GM19240 (cell line): ENCODE data around the gene LDHAL6A.

ENCODE experiments used
- DNase-seq: peaks from one replicate; pipeline ENCODE4 v3.0.0; 2011; ENCODE audit warnings: low spot score; ENCODE audit not compliant: insufficient read length

The LDHAL6A gene

GRCh38 chr11:18490736-18491485 lies 35.3 kb downstream of the LDHAL6A start:
- DNase-seq: no peak

- no peak for DNase-seq
Measured at GRCh38 chr11:18491924-18492323, 36.3 kb downstream of the LDHAL6A start.

- no peak for DNase-seq
Measured at GRCh38 chr11:18492888-18493287, 37.2 kb downstream of the LDHAL6A start.

GRCh38 chr11:18493310-18493709 lies 37.7 kb downstream of the LDHAL6A start:
- no peak for DNase-seq

- DNase-seq: no peak
Measured at GRCh38 chr11:18495271-18495670, 39.6 kb downstream of the LDHAL6A start.

GRCh38 chr11:18495703-18496102 lies 40.0 kb downstream of the LDHAL6A start:
- DNase-seq: no peak

GRCh38 chr11:18498039-18498438 lies 42.4 kb downstream of the LDHAL6A start:
- DNase-seq: no peak

GRCh38 chr11:18501629-18502028 lies 46.0 kb downstream of the LDHAL6A start:
- no peak for DNase-seq

- no peak for DNase-seq
Measured at GRCh38 chr11:18502352-18502751, 46.7 kb downstream of the LDHAL6A start.

- DNase-seq: no peak
Measured at GRCh38 chr11:18521122-18521521, 65.5 kb downstream of the LDHAL6A start.

- no peak for DNase-seq
Measured at GRCh38 chr11:18522388-18522787, 66.7 kb downstream of the LDHAL6A start.

- no peak for DNase-seq
Measured at GRCh38 chr11:18523084-18523483, 67.4 kb downstream of the LDHAL6A start.

- DNase-seq: no peak
Measured at GRCh38 chr11:18524248-18524647, 68.6 kb downstream of the LDHAL6A start.

GRCh38 chr11:18526130-18526520 lies 70.5 kb downstream of the LDHAL6A start:
- DNase-seq: no peak

- peak; percentile 81 for DNase-seq
Measured at GRCh38 chr11:18526521-18527296, 71.1 kb downstream of the LDHAL6A start, which contains the start of gene TSG101. Gene TSG101, minus strand, starts transcription at chr11:18526942. Its CDS starts 126 bp downstream, at chr11:18526816.

- no peak for DNase-seq
Measured at GRCh38 chr11:18527512-18527911, 71.9 kb downstream of the LDHAL6A start.
